GM12875 (cell line): ENCODE measurements around the gene MIA.

Experiments used
- H3K4me3 ChIP-seq: one replicate; pipeline ENCODE4 v1.5.1; 2011; ENCODE audit warnings: low read depth, low read length, control low read depth
- CTCF ChIP-seq: IDR thresholded peaks from 2 replicates; pipeline ENCODE4 v1.5.1; 2011; ENCODE audit warnings: low read depth, mild to moderate bottlenecking, control low read depth, inconsistent platforms, low read length, moderate library complexity, borderline replicate concordance; ENCODE audit not compliant: insufficient read depth

MIA gene

DNA sequence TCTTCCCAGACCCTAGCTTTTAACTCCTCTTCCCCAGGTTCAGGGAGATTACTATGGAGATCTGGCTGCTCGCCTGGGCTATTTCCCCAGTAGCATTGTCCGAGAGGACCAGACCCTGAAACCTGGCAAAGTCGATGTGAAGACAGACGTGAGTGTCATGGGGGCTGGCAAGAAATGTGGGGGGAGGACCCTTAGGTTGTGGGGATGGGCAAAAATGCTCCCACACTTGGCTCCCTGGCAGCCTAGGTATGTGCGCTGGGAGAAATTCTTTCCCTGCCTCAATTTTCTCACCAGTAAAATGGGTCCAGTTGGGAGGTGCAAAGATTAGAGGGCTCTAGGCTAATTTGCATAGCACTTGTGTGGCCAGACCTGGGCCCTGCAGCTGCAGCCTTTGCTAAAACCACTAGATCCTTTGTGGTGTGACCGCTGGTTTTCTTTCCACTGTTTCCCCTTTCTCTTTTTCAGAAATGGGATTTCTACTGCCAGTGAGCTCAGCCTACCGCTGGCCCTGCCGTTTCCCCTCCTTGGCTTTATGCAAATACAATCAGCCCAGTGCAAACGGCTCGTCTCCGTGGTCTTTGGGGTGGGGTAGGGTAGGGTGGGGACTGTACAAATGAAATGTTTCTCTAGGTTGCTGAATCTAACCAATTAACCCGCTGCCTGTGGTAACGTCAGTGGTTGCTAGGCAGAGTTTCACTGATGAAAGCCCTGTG, 1.8 kb downstream of the MIA start:
- peak overlapping the region; percentile 55 for H3K4me3 ChIP-seq
- no peak for TF ChIP-seq CTCF

GRCh38 chr19:40777645-40777936, 2.3 kb downstream of the MIA start:
- TF ChIP-seq CTCF: no peak
- H3K4me3 ChIP-seq: peak overlapping the region; percentile 55

DNA sequence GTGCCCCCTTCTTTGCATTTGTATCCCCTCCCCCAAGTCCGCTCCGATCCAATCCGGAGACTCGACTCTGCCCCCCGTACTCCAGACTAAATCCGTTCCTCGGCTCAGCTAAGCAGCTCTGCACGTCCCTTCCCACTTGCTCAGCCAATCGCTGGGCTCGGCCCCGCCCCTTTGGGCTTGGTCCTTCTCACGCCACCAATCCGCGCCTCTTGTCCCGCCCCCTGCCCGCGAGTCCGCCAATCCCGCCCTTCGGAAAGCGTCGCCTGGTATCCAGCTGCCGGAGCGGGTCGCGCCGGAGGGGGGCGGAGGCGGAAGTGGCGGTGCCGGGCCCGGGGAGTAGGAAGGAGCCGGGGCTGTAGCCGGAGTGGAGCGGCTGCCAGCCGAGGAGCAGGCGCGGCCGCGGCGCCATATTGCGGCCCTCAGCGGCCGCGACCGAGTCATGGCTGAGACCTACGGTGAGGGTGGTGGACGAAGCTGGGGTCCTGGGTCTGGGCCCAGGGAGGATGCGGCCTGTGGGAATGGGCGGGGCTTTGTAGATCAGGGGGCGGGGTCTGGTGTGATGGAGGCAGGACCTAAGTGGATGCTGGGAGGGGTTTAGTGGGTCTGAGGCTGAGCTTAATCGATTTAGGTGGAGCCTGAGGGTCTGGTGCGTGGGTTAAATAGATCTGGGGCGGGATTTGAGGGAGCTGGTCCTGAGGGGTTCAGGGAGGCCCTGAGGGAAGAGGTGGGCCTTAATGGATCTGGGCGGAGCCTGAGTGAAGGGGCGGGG, 2.8 kb downstream of the MIA start, which contains the start of gene RAB4B:
RAB4B (plus strand) TSS at position 311 of the 769 bp plus-strand sequence; CDS start at position 440, 129 bp downstream.
- TF ChIP-seq CTCF: no peak
- H3K4me3 ChIP-seq: peak within 1 kb of the TSS; percentile 55

DNA sequence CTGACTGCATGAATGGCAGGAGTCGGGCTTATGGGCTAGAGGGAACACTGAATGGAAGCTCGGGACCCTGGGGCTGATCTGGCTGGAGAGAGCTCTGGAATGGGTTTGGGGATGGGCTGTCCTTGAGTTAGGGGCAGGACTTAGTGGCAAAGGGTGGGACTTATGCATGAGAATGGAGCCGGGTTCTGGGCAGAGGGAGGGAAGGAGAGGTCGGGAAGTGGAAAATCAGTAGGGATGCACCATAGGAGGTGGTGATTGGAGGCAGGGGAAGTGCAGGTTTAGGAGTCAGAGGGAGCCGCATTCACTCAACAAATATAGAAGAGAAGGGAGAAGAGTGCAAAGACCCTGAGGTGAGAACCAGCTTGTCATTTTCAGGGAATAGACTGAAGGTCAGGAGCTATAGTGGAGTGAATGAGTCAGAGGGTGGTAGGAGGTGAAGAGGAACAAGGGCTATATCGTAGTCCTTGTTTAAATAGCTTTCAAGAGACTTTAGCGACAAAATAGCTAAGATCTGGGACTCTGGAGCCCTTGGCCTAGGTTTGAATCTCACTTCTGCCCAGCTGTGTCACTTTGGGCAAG, 3.5 kb downstream of the MIA start:
- no peak for TF ChIP-seq CTCF
- H3K4me3 ChIP-seq: peak overlapping the region; percentile 52

GRCh38 chr19:40780582-40780981, 5.3 kb downstream of the MIA start:
- H3K4me3 ChIP-seq: no peak overlapping the region
- no peak for TF ChIP-seq CTCF

- no peak for TF ChIP-seq CTCF
Measured at GRCh38 chr19:40781140-40781539, 5.8 kb downstream of the MIA start.

More at GRCh38 chr19:40781140-40781539, 5.8 kb downstream of the MIA start:
- no peak overlapping the region for H3K4me3 ChIP-seq
